Head of caudate nucleus (tissue), 42 donors: Measurements from ENCODE around the gene CST9L.
A peak's percentile ranks its signal among the peaks of the same experiment; 100 is the strongest.

Source experiments
- DNase-seq, 42 donors: peaks; one replicate each; pipeline versions ENCODE4 v3.0.0 to v3.0.0-alpha.2; 2020 to 2021; ENCODE audit warnings: mixed read lengths in 7 of 42
- intact Hi-C: fragments of 100-400 bp; cut with DNase I; formaldehyde crosslinking; loops from one replicate; pipeline ENCODE4 v1.15.0; 2022

CST9L gene

DNA sequence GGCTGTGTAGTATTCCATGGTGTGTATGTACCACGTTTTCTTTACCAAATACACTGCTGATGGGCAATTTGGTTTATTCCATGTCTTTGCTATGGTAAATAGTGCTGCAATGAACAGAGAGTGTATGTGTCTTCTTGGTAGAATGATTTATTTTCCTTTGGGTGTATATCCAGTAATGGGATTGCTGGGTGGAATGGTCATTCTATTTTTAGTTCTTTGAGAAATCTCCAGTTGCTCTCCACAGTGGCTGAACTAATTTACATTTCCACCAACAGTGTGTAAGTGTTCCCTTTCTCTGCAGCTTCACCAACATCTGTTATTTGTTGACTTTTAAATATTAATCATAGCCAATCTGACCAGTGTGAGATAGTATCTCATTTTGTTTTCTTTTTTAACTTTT is 13.9 kb downstream of the CST9L start:
- intact Hi-C loops, result no loop called here
- no peak for DNase-seq

DNA sequence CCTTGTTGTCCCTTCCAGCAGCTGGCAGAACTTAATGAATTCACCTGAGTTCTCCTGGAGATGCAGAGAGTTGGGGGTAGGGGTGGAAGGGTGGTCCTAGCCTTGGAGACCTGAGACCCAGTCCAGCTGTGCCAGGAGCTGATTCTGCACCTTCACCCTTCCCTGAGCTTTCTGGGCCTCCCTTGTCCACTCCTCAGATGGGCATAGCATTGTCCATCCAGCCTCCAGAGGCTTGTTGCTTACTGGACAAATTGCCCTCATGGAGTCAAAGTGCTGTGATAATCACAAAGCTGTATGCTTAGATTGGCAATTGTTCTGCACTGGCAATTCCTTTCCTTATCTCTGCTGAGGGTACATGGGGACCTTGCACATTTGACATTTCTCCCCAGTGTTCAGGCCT is 16.5 kb downstream of the CST9L start:
- intact Hi-C loops, result no loop called here
- DNase-seq, result no peak

DNA sequence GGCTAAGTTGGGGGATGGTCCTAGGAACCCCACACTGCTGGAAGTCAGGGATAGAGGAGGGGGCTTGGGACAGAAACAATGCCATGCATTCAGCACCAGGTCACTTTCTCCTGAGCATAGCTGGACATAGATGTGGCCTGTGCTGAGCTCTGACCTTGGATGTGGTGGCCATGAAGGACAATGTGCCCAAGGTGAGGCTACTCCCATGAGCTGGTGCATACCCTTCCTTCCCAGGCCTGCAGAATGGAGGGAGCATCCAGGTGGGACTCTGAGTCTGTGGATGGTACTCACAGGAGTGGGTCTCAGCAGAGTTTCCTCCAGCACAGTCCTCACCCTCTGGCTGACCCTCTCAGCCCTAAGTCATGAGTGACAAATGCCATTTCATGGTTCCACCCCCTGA is 16.9 kb downstream of the CST9L start:
- intact Hi-C loops, result no loop called here
- DNase-seq, result no peak

DNA sequence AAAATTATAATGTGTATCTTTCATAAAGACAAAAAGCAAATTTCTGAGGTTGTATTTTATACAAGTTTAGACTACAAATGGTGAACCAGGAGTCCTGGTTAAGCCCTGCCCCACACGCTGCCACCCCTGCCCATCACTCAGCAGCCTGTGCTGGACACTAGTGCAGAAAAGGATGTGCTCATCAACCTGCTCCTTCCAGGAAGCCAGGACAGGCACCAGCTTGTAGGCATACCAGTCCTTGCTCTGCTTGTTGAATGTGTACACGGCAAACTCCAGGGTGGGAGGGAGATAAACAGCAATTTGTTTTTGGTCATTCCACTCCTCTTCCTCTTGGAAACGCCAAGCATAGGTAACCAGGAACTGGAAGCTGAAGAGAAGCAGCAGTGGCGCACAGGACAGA is 18.1 kb downstream of the CST9L start:
- DNase-seq, result no peak
- intact Hi-C loops, result no loop called here

DNA sequence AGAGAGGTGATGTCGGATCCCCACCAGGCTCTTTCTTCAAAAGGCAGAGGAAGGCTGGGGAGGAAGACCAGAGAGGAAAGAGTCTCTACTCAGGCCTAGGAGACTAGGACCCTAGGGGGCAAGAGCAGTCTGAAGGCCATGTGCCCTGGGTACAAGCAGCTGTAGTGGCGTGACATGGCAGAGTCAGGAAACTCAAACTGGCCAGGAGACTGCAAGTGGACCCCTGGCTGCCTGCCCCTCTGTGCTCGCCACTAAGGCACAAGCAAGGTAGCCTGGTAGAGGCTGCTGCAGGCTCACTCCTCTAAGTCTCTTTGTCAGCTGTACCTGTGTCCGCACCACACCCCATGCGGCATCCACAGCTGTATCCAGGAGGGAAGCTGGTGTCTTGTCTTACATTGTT is 19.9 kb downstream of the CST9L start:
- no peak for DNase-seq
- intact Hi-C loops, result no loop called here

DNA sequence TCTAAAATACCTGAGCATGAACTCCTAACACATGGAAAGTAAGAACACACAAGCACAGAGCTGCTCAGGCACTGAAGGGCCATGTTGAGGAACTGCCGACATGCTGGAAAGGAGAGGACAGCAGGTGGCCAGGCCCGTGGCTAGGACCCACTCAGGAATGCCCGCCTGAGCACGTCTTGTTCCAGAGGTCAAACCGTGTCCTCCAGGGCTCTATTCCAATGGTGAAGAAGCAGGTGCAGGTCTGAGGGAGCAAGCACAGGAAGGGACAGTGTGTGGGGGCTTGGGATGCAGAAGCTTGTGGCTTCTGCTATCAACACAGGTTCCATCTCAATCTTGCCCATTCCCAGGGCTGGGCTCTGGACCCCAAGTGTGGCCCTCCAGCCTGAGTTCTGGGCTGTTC is 20.7 kb downstream of the CST9L start:
- intact Hi-C loops, result no loop called here
- no peak for DNase-seq

DNA sequence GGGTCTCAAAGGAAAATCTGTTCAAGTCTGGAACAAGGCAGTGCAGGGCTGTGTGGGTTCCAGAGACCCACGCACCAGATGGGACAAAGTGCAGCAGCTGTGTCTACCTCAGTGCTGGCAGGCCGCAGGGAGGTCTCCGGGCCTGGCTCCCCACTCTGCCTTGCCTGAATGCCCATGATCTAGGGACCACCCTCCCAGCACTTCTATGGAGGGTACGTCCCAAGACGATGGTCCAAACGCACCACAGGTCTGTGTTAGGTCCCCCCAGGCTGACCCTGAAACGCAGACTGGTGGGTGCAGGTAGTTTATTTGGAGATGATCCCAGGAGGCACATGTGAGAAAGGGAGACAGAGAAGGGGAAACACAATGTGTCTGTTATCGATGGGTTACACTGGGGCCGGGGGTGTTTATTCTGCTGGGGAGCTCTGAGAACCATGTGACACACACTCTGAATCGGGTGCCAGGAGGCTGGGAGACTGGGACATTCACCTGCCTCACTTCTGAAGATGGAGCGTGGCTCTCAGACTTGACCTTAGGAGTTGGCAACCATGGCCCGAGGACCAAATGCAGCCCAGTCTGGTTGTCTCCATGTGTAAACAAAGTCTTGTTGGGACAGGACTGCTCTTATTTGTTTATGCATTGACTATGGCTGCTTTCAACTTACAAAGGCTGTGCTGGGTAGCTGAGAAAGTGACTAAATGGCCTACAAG is 21.7 kb downstream of the CST9L start:
- intact Hi-C loops, result no loop called here
- DNase-seq, result no peak

DNA sequence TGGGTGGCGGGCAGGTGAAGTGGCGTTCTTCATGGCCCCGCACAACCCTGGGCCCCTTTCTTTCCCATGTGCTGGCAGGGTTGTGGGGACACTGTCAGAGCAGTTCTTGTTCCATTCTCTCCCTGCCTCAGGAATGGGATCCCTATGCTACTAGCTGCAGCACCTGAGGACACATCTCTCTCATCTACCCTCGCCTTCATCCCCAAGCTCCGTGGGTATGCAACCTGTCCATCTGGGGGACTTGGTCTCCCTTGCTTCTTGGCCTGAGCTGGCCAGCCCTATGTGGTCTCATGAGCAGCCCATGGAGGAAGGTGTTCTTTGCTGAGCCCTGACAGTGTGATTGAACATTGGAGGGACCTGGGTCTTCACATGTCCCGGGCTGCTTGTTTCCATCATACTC is 24.2 kb downstream of the CST9L start:
- no peak for DNase-seq
- intact Hi-C loops, result no loop called here

DNA sequence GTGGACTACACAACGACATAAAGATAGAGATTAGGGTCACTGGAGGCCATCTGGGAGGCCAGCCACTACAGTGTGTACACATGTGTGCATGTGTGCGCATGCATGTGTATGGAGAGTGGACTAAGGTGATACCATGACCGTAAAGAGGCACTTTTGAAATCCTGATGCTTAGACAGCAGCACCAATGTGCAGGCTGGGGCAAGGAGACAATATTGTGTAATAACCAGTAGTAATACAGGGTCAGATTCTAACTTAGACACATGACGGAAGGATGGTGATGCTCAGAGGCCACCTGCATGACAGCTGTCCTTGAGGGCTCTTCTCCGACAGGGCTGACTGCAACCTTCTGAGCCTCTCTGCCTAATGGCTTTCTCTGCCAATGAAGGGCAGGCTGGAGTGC is 25.5 kb downstream of the CST9L start:
- no peak for DNase-seq
- intact Hi-C loops, result no loop called here

DNA sequence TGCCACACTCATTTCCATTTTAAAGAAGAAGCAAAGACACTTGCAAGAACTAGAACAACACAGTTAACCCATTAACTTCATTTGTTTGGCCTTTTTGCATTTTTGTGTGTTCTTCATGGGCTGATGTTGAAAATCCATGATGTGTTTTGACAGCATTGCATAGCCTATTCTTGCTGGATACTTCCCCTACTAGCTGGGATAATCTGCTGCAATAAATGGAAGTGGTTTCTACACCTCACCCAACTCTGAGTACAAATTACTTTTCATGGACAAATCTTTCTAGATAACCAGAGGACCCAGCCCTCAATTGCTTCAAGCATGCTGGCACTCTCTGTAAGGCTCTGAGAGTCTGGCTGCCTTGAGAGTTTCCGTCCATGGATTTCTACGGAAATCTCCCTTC is 26.5 kb downstream of the CST9L start:
- no peak for DNase-seq
- intact Hi-C loops, result no loop called here

DNA sequence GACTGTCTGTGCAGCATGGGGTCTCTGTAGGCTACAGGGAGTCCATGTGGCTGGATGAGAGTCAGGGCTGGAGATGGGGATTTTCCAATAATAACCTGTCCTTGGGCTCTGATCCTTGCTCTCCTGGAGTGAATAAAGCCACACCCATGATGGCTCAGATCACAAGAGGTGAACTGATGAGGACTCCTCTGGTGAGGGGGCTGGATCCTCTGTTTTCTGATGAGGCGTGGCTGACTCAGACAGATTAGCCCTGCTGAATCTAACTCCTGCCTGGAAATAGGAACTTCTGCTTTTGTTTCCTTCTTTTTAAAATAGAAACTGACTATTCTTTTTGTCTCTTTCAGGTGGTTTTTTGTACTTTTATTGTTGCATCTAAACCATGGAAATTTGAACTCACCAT is 27.0 kb downstream of the CST9L start:
- peak in 22 of 42 donors; percentile 5 to 69 (median 30) for DNase-seq
- intact Hi-C loops, result no loop called here

DNA sequence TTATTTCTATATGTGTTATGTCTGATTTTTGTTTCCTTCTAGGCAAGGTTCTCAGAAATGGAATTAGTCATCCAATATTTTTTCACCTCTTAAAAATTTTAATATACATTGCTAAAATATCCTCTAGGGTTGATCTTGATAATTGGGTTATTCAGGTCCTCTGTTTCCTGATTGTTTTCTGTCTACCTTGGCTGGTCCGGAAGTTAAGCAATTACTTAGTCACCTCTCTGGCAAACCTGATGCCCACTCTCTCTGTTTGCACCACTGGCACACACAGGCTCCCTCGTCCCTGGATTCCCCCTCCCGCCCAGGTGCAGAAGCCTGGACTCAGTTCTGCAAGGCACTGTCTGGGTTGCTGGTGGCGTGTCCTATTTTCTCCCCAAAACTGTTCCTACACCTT is 27.7 kb downstream of the CST9L start:
- DNase-seq, result no peak
- intact Hi-C loops, result no loop called here

DNA sequence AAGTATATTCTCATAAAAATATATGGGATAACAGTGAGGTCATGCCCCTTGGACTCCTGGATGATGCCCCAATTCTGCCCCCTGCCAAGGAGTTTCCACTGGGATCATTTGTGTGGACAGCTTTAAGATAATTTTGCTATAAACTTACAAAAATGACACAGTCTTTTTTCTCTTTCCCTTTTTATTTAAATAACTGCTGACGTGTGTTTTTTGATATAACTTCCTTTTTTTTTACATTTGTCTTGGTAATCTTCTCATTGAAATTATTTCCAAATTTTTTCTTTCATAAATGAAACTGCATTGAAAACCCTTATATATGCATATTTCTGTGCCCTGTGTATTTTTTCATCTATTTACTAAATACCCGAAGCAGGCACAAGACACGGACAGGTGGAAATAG is 31.3 kb downstream of the CST9L start:
- no peak for DNase-seq
- intact Hi-C loops, result no loop called here

DNA sequence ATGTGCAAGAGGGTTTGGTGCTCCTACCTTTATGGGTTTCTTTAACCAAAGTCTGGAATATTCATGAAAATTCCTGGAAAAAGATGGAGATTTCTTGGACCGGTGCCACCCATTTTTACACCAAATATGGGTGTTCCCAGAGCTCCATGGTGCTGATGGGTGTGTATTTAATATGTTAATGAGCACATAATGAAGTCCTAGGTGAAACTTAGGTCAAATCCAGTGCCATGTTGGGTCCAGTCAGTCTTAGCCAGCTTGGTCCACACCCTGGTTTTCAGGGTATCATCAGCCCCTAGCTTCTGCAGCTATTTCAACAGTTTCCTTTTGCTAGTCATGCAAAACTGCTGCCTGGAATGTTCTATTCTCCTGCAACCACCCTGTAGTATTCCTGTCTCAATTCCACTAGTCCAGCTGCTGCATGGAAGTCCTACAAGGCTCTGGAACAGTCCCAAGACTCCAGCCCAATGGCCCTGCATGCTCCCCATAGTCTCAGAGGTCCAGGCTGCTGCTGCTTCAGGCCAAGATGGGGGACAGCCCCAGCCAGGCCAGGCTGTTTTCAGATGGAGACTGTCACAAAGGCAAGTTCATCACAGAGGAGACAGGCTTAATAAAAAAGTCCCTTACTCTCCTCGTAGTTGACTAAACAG is 31.8 kb downstream of the CST9L start:
- DNase-seq, result no peak
- intact Hi-C loops, result no loop called here

DNA sequence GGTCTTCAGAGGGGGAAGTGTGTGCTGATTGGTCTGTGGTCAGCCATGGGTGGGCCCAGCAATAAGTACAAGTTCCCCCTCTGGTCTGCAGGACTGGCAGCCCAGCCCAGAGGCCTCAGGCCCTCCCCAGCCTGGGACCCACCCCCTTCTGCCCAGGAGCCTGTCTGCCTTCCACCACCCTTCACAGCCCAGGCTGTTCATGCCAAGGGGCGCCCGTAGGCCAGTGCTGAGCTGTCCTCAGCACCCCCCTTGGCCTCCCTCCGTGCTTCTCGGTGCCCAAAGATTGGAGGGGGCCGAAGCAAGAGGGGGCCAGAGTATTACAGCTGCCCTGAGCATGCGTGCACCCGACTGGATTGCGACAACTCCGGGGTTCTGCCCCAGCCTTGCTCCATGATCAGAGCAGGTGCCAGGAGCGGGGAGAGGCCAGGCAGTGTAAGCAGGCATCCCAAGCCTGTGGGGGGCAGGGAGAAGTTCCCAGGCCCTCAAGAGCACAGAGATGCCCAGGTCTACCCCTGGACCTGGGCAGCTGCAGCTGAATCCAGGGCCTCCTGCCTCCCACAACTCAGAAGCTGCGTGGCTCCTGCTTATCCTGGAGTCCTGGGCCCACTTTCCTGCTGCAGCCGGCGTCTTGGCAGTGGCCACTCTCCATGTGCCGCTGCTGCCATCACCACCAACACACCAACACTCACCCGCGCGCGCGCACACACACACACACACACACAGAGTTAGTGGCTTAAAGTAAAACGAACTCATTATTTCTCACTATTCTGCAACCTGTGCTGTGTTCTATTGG is 33.3 kb downstream of the CST9L start:
- intact Hi-C loops, result no loop called here
- no peak for DNase-seq

DNA sequence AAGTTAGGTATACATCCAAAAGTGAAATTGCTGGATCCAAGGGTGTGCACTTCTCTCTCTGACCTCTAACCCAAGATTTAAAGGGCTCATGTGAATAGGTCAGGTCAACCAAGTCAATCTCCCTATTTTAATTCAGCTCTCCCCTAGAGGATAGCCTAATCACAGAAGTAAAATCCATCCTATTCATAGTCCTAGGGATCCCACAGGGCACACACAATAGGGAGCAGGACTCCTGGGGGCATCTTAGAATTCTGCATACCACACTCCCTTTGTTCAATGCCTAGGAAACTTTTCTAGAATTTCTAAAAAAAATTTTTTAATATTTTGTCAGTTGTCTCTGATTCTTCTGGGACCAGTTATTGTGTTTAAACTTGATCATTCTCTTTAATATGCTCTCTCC is 35.1 kb downstream of the CST9L start:
- intact Hi-C loops, result no loop called here
- no peak for DNase-seq

DNA sequence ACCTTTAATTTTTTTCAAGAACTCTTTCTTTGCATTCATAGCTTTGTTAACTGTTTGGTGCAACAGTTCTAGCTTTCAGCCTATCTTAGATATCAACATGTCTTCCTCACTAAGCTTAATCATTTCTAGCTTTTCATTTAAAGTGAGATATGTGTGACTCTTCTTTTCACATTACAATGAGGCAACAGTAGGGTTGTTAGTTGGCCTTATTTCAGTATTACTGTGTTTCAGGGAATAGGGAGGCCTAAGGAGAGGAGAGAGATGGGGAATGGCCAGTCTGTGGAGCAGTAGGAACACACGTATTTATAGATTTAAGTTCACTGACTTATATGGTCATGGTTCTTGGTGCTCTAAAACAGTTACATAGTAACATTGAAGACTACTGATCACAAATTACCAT is 35.8 kb downstream of the CST9L start:
- no peak for DNase-seq
- intact Hi-C loops, result no loop called here

DNA sequence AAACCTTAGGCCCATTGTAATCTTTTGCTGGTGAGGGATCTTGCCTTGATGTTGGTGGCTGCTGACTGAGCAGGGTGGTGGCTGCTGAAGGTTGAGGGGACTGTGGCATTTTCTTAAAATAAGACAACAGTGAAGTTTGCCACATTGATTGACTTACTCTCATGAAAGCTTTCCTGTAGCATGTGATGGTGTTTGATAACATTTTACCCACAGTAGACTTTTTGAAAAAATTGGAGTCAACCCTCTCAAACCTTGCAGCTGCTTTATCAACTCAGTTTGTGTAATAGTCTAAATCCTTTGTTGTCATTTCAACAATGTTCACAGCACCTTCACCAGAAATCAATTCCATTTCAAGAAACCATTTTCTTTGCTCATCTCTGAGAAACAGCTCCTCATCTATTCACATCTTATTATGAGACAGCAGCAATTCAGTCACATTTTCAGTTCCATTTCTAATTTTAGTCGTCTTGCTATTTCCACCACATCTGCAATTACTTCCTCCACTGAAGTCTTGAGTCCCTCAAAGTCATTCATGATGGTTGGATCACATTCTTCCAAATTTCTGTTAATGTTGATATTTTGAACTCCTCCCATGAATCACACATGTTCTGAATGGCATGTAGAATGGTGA is 37.2 kb downstream of the CST9L start:
- intact Hi-C loops, result no loop called here

DNA sequence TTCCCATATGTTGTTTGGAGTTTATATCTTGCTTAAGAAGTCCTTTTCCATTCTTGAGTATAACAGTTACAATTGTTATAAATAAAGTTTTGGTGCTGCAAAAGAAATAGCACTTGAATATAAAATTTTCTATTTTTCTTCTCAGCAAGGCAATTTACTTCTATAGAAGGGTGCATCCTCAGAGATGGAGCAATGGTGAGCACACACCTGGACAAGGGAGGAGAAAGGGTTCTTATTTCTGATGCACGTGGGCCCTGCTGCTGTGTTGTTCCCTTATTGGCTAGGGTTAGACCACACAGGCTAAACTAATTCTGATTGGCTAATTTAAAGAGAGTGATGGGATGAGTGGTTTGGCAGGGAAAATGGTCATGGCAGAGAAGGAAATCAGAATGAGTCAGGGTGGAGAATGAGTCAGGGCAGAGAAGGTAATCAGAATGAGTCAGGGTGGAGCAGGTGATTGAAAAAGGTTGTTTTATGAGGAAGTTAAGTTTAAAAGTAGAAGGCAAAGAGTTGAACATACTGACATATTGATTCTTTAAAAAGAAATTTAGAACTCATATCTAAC is 39.3 kb downstream of the CST9L start:
- peak in 1 of 42 donors; percentile 39 for DNase-seq
- intact Hi-C loops, result no loop called here

More for the DNA sequence above, 37.2 kb downstream of the CST9L start:
- peak in 1 of 42 donors; percentile 6 for DNase-seq

DNA sequence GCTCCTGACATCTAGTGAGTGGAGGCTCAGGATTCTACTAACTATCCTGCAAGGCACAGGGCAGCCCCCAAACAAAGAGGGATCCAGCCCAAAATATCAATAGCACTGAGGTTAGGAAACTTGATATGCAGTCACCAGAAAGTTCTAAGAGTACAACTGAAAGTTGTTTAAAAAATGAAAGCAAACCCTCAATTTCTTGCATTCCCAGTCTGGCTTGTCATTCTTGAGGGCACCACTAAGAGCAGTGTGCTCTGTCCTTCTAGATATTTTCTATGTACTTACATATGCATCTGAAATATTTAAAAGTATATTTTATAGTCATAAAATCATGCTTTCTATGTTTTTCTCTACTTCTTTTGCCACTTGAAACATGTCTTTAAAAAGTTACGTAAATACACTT is 41.4 kb downstream of the CST9L start:
- peak in 1 of 42 donors; percentile 7 for DNase-seq
- intact Hi-C loops, result no loop called here
